SK-N-SH treated with all-trans-retinoic acid at 6 μM for 48 hours (cell line): ENCODE data around the gene RASD1.

Source experiments
- ARNTL ChIP-seq: fragments of 450-650 bp; formaldehyde crosslinking; IDR thresholded peaks from 2 replicates; pipeline ENCODE4 v1.5.0; 2020; ENCODE audit warnings: low read depth, mild to moderate bottlenecking, moderate library complexity, borderline replicate concordance
- CREB5 ChIP-seq: fragments of 250-450 bp; sonication (Bioruptor Pico); IDR thresholded peaks from 2 replicates; pipeline ENCODE4 v1.5.1; 2020; ENCODE audit warnings: low read depth, mild to moderate bottlenecking, moderate library complexity
- ESRRG ChIP-seq: fragments of 250-450 bp; sonication (Bioruptor Pico); IDR thresholded peaks from 2 replicates; pipeline ENCODE4 v1.6.1; 2021; ENCODE audit warnings: mild to moderate bottlenecking
- PATZ1 ChIP-seq: fragments of 250-450 bp; sonication (Bioruptor Pico); IDR thresholded peaks from 2 replicates; pipeline ENCODE4 v1.8.0; 2020; ENCODE audit warnings: mild to moderate bottlenecking, moderate library complexity, borderline replicate concordance
- ZNF70 ChIP-seq: fragments of 450-650 bp; formaldehyde crosslinking; IDR thresholded peaks from 2 replicates; pipeline ENCODE4 v1.5.0; 2020; ENCODE audit warnings: mild to moderate bottlenecking, moderate library complexity

GRCh38 chr17:17500999-17501605 lies 4.9 kb upstream of the RASD1 start:
- TF ChIP-seq ZNF70 (no peak), PATZ1 (CRISPR knock-in tag) (no peak), CREB5 (CRISPR knock-in tag) (no peak), ARNTL (CRISPR knock-in tag) (no peak), ESRRG (no peak)
